Gastroesophageal sphincter (tissue), 3 donors: ENCODE data around the gene ABHD12.

ENCODE experiments used
- CTCF ChIP-seq, 4 experiments: fragments of 200-600 bp in 2 of 4; fragments of 450-650 bp in 2 of 4; sonication (generic) in 1 of 4; IDR thresholded peaks; one replicate each; pipeline ENCODE4 v1.5.1; 2017 to 2019; ENCODE audit warnings: antibody characterized with exemption in 4 of 4, mild to moderate bottlenecking in 2 of 4, moderate library complexity in 2 of 4
- POLR2AphosphoS5 ChIP-seq: sonication (generic); formaldehyde crosslinking; IDR thresholded peaks from one replicate; pipeline ENCODE4 v1.6.1; 2017; ENCODE audit warnings: antibody characterized with exemption

- TF ChIP-seq CTCF (IDR thresholded peaks at IDR 0.05) (no peak), POLR2AphosphoS5 (peak; percentile 67)
Measured at GRCh38 chr20:25273541-25274358, 116.9 kb downstream of the ABHD12 start.
